ENCODE measurements around the gene FMN2.

FMN2 gene

DNA sequence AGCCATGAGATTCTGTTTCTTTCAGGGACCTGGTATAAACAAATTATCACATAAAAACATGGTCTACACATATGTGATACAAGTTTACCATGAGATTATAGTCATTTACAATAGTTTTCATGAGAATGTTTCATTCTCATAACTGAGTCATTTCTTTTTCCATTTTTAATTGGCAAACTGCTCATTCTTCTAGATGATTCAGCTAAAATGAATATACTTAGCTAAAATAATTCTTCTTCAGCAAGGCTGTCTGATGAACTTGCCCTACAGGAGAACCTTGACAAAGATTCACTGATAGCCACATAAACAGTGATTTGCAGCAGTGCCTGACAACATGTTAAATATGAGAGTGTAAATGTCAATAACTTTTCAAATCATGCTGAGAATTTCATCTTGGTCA lies 253.2 kb downstream of the FMN2 start:
- no peak for TF ChIP-seq CTCF (IDR thresholded peaks at IDR 0.05; ENCODE audit: control insufficient read depth, extremely low read depth, insufficient read depth)
- DNase-seq (ENCODE audit: low read depth): no peak

DNA sequence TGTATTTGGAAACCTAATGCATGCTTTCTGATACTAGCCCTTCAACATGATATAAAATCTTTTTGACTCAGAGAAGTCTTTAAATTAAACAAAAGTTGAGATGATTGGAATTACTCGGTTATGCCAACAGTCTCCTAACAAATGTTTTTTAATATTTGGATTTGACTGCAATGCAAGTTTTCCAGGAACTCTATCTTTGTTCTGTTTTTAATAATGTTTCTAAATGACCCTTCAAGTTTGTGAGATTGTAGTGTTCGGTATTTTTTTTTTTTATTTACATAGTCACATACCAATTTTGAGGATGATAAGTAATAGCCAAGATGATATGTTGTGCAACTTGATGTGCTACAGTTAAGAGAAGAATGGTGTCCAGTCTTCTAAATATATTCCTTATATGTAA lies 258.0 kb downstream of the FMN2 start:
- no peak for DNase-seq (ENCODE audit: low read depth)
- no peak overlapping the region for H3K4me3 ChIP-seq (ENCODE audit: low read depth, low read length)
- TF ChIP-seq CTCF (IDR thresholded peaks at IDR 0.05; ENCODE audit: control insufficient read depth, extremely low read depth, insufficient read depth): no peak

More for the DNA sequence above, 253.2 kb downstream of the FMN2 start:
- no peak overlapping the region for H3K4me3 ChIP-seq (ENCODE audit: low read depth, low read length)

DNA sequence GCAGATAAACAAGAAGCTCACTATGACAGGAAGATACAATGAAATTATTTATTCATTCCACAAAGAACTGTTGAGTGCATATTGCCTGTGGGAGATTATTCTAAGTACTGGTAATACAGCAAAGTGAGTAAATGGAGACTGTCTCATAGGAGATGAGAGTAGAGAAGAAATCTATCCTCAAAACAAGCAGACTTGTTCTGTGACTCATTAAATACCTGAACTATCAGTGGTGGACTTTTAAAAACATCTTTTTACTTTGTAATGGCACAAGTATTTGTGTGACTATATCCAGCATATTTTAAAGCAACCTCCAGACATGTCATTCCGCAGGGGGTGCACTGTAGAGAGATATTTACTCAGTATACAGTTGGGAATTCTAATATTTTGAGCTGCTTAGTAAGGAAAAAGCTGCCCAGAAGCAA lies 259.2 kb downstream of the FMN2 start:
- TF ChIP-seq CTCF (IDR thresholded peaks at IDR 0.05; ENCODE audit: control insufficient read depth, extremely low read depth, insufficient read depth): no peak
- no peak for DNase-seq (ENCODE audit: low read depth)
- H3K4me3 ChIP-seq (ENCODE audit: low read depth, low read length): no peak overlapping the region

DNA sequence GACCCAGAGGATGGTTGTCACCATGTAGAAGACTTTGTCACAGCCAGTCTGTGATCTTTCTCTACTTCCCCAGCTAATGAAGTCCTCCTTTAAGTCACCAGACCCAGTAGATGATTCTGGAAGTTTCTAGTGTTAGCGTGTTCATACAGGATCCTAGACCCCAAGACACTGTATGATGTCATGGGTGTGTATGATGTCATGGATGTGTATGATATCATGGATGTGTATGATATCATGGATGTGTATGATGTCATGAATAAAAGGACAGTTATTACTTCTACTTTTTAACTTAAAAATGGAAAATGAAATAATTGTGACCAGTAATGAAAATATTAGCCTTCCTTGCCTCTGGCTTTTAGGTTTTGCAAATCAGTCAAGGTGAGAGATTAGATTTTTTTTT lies 260.0 kb downstream of the FMN2 start:
- no peak overlapping the region for H3K4me3 ChIP-seq (ENCODE audit: low read depth, low read length)
- DNase-seq (ENCODE audit: low read depth): no peak
- TF ChIP-seq CTCF (IDR thresholded peaks at IDR 0.05; ENCODE audit: control insufficient read depth, extremely low read depth, insufficient read depth): no peak

- H3K4me3 ChIP-seq (ENCODE audit: low read depth, low read length): no peak overlapping the region
- TF ChIP-seq CTCF (IDR thresholded peaks at IDR 0.05; ENCODE audit: control insufficient read depth, extremely low read depth, insufficient read depth): no peak
- no peak for DNase-seq (ENCODE audit: low read depth)
Measured at GRCh38 chr1:240352769-240353168, 261.1 kb downstream of the FMN2 start.

DNA sequence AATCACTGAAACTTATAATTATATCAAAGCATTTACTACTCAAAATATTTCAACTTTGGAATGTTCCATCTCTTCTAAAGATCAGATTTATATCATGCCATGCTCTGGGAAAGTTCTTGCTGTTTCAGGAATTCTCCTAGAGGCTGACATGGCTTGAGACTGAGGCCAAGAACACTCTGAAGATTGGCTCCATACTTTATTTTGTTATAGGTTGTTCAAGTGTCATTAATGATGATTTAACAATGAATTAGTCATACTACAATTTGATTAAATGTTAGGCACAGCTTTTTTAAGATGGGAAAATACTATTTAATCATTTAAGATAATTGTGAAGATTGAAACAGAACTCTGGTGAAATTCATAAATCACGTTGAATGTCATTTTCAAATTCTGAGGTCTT lies 264.9 kb downstream of the FMN2 start:
- H3K4me3 ChIP-seq (ENCODE audit: low read depth, low read length): no peak overlapping the region
- TF ChIP-seq CTCF (IDR thresholded peaks at IDR 0.05; ENCODE audit: control insufficient read depth, extremely low read depth, insufficient read depth): no peak
- no peak for DNase-seq (ENCODE audit: low read depth)

- no peak for TF ChIP-seq CTCF (IDR thresholded peaks at IDR 0.05; ENCODE audit: control insufficient read depth, extremely low read depth, insufficient read depth)
- no peak for DNase-seq (ENCODE audit: low read depth)
- no peak overlapping the region for H3K4me3 ChIP-seq (ENCODE audit: low read depth, low read length)
Measured at GRCh38 chr1:240362046-240362445, 270.4 kb downstream of the FMN2 start.

Data from LNCaP clone FGC (cell line).